HUDEP-2 (cell line): ENCODE data around the gene SFXN5.
A peak's percentile ranks its signal among the peaks of the same experiment; 100 is the strongest.

Source experiments
- DNase-seq, 76 experiments: peaks; one replicate each; lab custom pipeline; 2025; ENCODE audit not compliant: unreplicated experiment in 76 of 76; lab: John Stamatoyannopoulos, UW

The SFXN5 gene

GRCh38 chr2:72947952-72948830 lies 123.3 kb downstream of the SFXN5 start:
- DNase-seq = no peak

- DNase-seq = no peak
Measured at GRCh38 chr2:72946466-72946865, 125.0 kb downstream of the SFXN5 start.

DNA sequence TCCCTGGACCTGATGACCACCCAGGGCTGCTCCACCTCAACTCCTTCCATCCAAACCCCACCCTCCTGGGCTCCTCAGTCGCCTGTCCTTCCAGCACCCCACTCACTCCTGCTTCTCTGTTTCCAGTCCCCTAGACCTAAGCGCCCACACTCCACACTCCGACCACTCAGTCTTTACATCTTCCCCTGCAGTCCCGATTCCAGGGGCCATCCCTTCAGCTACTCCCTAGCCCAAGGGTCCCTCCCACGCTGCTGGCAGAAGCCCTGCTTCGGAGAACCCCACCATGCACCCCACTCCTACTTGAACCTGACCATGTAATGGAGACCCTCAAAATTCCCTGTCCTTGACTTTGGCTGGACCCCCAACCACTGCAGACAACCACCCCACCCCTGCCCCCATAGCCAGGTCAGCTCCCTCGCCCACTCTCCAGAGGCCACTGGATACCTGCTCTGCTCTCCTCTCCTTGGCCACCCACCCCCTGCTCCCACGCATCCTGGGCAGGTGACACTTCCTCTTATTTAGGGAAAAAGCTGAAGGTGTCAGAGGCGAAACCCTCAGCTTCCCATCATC lies 126.0 kb downstream of the SFXN5 start:
- DNase-seq = no peak

DNA sequence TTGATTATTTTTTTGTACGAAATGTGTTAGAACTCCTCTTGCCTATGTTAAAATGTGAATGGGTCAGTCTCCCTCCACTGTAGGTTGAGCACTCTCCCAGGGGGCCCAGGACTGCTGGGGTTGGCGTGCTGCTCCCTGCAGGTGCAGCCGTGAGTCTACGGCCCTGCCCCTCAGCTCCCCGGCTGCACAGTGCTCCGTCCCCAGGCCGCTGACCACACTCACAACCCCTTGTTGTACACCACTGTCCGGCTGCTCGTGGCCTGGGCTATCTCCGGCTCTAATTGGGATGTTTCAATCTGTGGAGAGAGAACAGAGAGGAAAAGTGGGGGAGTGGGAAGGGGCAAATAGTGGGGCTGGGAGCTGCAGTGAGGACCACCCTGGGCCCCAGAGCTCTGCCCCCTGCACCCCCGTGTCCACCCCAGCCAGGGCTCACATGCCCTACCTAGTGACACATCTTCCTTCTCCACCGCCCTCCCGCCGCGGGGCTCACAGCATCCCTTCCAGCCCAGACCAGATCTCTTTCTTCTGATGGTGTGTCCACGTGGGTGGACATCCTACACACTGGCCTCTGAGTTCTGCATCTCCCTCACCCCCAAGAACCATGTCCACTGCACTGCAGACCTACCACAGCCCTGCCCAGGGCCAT lies 126.6 kb downstream of the SFXN5 start:
- no peak for DNase-seq

GRCh38 chr2:72943540-72944395 lies 127.7 kb downstream of the SFXN5 start:
- DNase-seq = no peak

GRCh38 chr2:72942881-72943418 lies 128.6 kb downstream of the SFXN5 start:
- no peak for DNase-seq

- no peak for DNase-seq
Measured at GRCh38 chr2:72942293-72942692, 129.2 kb downstream of the SFXN5 start.

- DNase-seq = no peak
Measured at GRCh38 chr2:72940786-72941185, 130.7 kb downstream of the SFXN5 start.

DNA sequence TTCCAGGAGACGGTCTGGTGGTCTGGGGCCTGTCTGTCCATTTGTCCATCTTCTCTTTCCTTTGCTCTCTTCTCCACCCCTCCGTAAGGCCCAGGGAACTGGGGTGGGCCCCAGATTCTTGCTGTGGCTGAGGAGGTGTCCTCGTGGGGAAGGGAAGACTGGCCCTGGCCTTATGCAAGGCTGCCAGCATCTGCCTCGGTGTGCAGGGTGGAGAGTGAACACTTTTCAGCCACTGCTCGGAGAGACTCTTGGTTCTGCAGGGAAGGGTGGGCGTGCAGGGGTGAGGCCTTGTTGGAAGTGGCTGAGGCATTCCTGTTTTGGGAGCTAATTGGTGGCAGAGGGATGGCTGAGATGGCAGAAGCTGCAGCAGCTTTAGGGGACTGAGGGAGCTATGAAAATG lies 131.2 kb downstream of the SFXN5 start:
- DNase-seq = no peak

- DNase-seq = no peak
Measured at GRCh38 chr2:72938455-72938854, 133.1 kb downstream of the SFXN5 start.

- no peak for DNase-seq
Measured at GRCh38 chr2:72937356-72937669, 134.2 kb downstream of the SFXN5 start.

- no peak for DNase-seq
Measured at GRCh38 chr2:72936660-72937355, 134.7 kb downstream of the SFXN5 start.

GRCh38 chr2:72935611-72935957 lies 135.9 kb downstream of the SFXN5 start:
- DNase-seq = no peak

- peak in 36 of 76 experiments; percentile 2 to 64 (median 26) for DNase-seq
Measured at GRCh38 chr2:72934683-72935610, 136.6 kb downstream of the SFXN5 start.

DNA sequence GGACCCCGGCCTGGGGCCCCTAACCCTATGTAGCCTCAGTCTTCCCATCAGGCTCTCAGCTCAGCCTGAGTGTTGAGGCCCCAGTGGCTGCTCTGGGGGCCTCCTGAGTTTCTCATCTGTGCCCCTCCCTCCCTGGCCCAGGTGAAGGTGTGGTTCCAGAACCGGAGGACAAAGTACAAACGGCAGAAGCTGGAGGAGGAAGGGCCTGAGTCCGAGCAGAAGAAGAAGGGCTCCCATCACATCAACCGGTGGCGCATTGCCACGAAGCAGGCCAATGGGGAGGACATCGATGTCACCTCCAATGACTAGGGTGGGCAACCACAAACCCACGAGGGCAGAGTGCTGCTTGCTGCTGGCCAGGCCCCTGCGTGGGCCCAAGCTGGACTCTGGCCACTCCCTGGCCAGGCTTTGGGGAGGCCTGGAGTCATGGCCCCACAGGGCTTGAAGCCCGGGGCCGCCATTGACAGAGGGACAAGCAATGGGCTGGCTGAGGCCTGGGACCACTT lies 137.8 kb downstream of the SFXN5 start:
- DNase-seq = no peak

- DNase-seq = no peak
Measured at GRCh38 chr2:72933207-72933606, 138.3 kb downstream of the SFXN5 start.

- DNase-seq = no peak
Measured at GRCh38 chr2:72932805-72933204, 138.7 kb downstream of the SFXN5 start.

GRCh38 chr2:72932045-72932740 lies 139.3 kb downstream of the SFXN5 start:
- DNase-seq = no peak
